ENCODE data around the gene LCE1C.

Gene LCE1C

DNA sequence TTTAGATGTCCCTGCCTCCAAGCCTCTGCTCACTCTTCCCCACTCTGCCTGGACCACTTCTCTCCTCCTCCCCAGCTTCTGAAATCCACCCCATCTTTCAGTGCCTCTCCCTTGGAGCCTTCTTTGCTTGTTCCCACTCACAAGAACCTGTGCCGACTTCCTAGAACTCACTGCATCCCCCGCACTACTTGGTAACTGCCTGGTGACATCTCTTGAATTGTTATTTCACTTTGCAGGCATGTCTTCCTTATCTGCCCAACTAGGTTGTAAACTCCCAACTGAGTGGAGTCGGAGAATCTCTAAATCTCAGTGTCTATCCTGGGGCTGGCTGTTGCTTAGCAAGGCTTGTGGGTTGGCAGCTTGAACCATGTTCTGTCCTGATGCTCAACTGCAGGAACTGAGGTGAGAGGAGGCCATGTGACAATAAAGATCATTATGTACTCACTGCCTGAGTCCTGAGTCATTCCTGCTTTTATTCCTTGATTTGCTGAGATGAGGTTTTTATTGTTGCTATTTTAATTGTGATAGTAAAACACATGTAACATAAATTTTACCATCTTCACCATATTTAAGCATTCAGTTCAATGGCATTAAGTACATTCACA lies 44.7 kb downstream of the LCE1C start:
- no peak overlapping the region for H3K4me3 ChIP-seq (ENCODE audit: low read depth, low read length)
- no peak for DNase-seq (ENCODE audit: low read depth)
- TF ChIP-seq, protein P1, sequence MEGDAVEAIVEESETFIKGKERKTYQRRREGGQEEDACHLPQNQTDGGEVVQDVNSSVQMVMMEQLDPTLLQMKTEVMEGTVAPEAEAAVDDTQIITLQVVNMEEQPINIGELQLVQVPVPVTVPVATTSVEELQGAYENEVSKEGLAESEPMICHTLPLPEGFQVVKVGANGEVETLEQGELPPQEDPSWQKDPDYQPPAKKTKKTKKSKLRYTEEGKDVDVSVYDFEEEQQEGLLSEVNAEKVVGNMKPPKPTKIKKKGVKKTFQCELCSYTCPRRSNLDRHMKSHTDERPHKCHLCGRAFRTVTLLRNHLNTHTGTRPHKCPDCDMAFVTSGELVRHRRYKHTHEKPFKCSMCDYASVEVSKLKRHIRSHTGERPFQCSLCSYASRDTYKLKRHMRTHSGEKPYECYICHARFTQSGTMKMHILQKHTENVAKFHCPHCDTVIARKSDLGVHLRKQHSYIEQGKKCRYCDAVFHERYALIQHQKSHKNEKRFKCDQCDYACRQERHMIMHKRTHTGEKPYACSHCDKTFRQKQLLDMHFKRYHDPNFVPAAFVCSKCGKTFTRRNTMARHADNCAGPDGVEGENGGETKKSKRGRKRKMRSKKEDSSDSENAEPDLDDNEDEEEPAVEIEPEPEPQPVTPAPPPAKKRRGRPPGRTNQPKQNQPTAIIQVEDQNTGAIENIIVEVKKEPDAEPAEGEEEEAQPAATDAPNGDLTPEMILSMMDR (IDR thresholded peaks at IDR 0.05; ENCODE audit: insufficient read depth, low read depth, low read length, missing control alignments), result no peak

DNA sequence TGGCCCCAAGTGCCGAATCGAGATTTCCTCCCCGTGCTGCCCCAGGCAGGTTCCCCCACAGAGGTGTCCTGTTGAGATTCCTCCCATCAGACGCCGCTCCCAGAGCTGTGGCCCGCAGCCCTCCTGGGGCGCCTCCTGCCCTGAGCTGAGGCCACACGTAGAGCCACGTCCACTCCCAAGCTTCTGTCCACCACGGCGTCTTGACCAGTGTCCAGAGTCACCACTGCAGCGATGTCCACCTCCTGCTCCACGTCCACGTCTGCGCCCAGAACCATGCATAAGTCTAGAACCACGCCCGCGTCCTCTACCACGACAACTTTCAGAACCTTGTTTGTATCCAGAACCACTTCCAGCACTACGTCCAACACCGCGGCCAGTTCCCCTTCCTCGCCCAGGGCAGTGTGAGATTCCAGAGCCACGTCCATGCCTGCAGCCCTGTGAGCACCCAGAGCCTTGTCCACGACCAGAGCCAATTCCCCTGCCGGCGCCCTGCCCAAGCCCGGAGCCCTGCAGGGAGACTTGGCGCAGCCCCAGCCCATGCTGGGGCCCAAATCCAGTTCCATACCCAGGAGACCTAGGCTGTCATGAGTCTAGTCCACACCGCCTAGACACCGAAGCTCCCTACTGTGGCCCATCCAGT lies 45.8 kb downstream of the LCE1C start:
- no peak overlapping the region for H3K4me3 ChIP-seq (ENCODE audit: low read depth, low read length)
- TF ChIP-seq, protein P1 (IDR thresholded peaks at IDR 0.05; ENCODE audit: insufficient read depth, low read depth, low read length, missing control alignments), result no peak
- DNase-seq (ENCODE audit: low read depth), result no peak

DNA sequence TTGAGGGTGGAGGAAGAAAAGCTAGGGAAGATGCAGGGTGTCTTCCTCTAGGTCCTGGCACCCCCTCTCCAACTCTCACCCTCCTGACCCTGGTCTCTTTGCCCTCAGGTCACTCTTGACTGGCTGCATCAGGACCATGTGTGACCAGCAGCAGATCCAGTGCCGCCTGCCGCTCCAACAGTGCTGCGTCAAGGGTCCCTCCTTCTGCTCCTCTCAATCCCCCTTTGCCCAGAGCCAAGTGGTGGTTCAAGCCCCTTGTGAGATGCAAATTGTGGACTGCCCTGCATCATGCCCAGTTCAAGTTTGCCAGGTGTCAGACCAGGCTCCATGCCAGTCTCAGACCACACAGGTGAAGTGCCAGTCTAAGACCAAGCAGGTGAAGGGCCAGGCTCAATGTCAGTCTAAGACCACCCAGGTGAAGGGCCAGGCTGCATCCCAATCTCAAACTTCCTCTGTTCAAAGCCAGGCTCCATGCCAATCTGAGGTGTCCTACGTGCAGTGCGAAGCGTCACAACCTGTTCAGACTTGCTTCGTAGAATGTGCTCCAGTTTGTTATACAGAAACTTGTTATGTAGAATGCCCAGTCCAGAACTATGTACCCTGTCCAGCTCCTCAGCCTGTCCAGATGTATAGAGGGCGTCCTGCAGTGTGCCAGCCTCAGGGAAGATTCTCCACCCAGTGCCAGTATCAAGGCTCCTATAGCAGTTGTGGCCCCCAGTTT lies 46.8 kb downstream of the LCE1C start:
- TF ChIP-seq, protein P1 (IDR thresholded peaks at IDR 0.05; ENCODE audit: insufficient read depth, low read depth, low read length, missing control alignments), result no peak
- no peak for DNase-seq (ENCODE audit: low read depth)
- H3K4me3 ChIP-seq (ENCODE audit: low read depth, low read length), result no peak overlapping the region

DNA sequence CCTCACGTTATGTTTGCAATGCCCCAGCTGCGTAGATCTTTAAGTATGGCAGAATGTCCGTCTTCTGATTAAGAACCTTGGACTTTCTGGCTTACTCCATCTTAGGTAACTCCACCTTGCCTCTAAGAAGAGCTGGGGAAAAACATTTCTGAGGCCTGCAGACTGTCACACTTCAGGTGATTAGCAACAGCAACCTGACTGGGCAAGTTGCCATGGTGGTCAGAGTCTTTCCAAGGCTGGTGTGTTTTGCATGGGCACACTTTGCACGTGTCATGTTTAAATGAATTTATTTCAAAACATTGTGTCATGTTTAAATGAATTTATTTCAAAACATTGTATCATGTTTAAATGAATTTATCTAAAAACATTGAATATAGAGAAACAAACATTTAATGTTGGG lies 47.8 kb downstream of the LCE1C start:
- no peak overlapping the region for H3K4me3 ChIP-seq (ENCODE audit: low read depth, low read length)
- TF ChIP-seq, protein P1 (IDR thresholded peaks at IDR 0.05; ENCODE audit: insufficient read depth, low read depth, low read length, missing control alignments), result no peak
- no peak for DNase-seq (ENCODE audit: low read depth)

DNA sequence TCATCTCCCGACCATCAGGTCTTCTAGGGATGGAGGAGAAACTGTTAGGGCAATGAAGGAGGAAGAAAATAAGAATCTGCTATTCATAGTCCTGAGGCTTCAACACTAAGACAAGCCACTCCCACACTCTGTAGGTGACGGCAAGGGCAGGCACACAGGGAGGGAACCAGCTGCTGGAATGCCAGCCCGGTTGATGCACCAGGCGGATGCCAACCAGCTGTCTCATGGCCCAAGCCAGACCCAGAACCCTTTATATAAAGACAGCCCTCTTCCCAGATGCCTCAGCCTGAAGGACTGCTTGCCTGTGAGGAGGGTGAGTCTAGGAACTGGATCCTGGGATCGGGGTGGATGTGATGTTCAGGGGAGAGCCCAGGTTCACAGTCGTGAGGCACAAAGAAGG lies 48.7 kb downstream of the LCE1C start, which contains the start of gene KPRP:
TSS of gene KPRP (plus strand) at position 279 of the 400 bp plus-strand sequence. CDS start 1,564 bp downstream, outside the sequence.
- TF ChIP-seq, protein P1 (IDR thresholded peaks at IDR 0.05; ENCODE audit: insufficient read depth, low read depth, low read length, missing control alignments), result no peak
- no peak within 1 kb of the TSS for H3K4me3 ChIP-seq (ENCODE audit: low read depth, low read length)
- no peak for DNase-seq (ENCODE audit: low read depth)

DNA sequence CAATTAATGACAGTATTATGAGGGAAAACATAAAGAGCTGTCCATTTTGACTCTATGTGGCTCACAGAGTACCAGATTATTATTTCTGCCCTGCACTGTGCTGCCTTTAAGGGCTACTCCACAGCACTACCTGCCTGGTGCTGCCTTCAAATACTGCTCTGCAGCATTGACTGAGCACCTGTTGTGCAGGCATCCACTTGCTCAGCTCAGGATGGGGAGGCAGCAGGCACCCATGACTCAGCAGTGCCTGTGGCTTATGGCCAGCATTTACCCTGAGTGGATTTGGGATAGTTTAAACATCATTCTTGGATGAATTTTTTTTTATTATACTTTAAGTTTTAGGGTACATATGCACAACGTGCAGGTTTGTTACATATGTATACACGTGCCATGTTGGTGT lies 49.6 kb downstream of the LCE1C start:
- TF ChIP-seq, protein P1 (IDR thresholded peaks at IDR 0.05; ENCODE audit: insufficient read depth, low read depth, low read length, missing control alignments), result no peak
- no peak for DNase-seq (ENCODE audit: low read depth)
- no peak overlapping the region for H3K4me3 ChIP-seq (ENCODE audit: low read depth, low read length)

Data from GM12865 (cell line).